K562 (cell line): ENCODE results near the gene CFDP1. TPM values are rescaled to one million over a fixed set of nuclear protein-coding genes. Genes with fewer than 3 reads are reported as not detected.

Source experiments
- CTCF ChIP-seq, 3 experiments: IDR thresholded peaks in 2 of 3; conservative IDR thresholded peaks in 1 of 3; 2 replicates each; pipeline ENCODE4 v1.5.1; 2011 to 2012; ENCODE audit warnings: low read length in 3 of 3, mild to moderate bottlenecking in 3 of 3, control low read depth in 2 of 3, improper control_type of control experiment in 1 of 3, inconsistent platforms in 1 of 3, low read depth in 1 of 3, mixed read lengths in 1 of 3, moderate library complexity in 1 of 3; ENCODE audit not compliant: insufficient read depth in 2 of 3
- GABPB2 ChIP-seq: fragments of 250-450 bp; sonication (Bioruptor Pico); conservative IDR thresholded peaks from 2 replicates; pipeline ENCODE4 v1.5.1; 2021; ENCODE audit warnings: mild to moderate bottlenecking
- POLR3G ChIP-seq: IDR thresholded peaks from 2 replicates; pipeline ENCODE4 v1.6.1; 2011; ENCODE audit not compliant: insufficient read length, insufficient replicate concordance; ENCODE audit errors: extremely low read depth
- PRPF4 ChIP-seq: fragments of 200-400 bp; formaldehyde crosslinking; IDR thresholded peaks from one replicate; pipeline ENCODE4 v1.6.1; 2017; ENCODE audit warnings: low read length, low read depth, mild to moderate bottlenecking; ENCODE audit not compliant: insufficient read depth, poor library complexity, severe bottlenecking
- ZFX ChIP-seq: sonication (generic); formaldehyde crosslinking; IDR thresholded peaks from 2 replicates; pipeline ENCODE4 v1.8.0; 2022; ENCODE audit warnings: mild to moderate bottlenecking, missing genetic modification reagents, moderate library complexity
- ZNF121 ChIP-seq: sonication (generic); formaldehyde crosslinking; conservative IDR thresholded peaks from 2 replicates; pipeline ENCODE4 v1.8.0; 2022; ENCODE audit warnings: missing genetic modification reagents
- ZNF785 ChIP-seq: fragments of 250-450 bp; sonication (Bioruptor Pico); IDR thresholded peaks from 2 replicates; pipeline ENCODE4 v1.4.0; 2020; ENCODE audit warnings: mild to moderate bottlenecking
- ZZZ3 ChIP-seq: fragments of 450-650 bp; IDR thresholded peaks from 2 replicates; pipeline ENCODE4 v1.6.1; 2016; ENCODE audit warnings: antibody characterized with exemption, mild to moderate bottlenecking, moderate library complexity
- polyA plus RNA-seq, 8 experiments: library from polyadenylated mRNA; depleted of rRNA in 4 of 8; stranded (reverse) in 5 of 8; unstranded in 3 of 8; fragments of >200 nt; fragmentation: Nextera tagmentation in 2 of 8; fragmentation: Illumina TruSeq in 1 of 8; extraction: Ambion mirVana in 2 of 8; extraction: Trizol in 1 of 8; gene quantifications; 2 replicates each; pipeline versions ENCODE4 v1.2.1 to v1.2.3, GENCODE V29; 2011 to 2014; ENCODE audit warnings: inconsistent platforms in 1 of 8, missing spikeins in 1 of 8
- total RNA-seq, 7 experiments: library from RNA; depleted of rRNA in 6 of 7; stranded (reverse); fragments of >200 nt in 6 of 7; fragmentation: Illumina TruSeq in 2 of 7; extraction: Trizol in 2 of 7; gene quantifications; 2 replicates each; pipeline versions ENCODE4 v1.2.1 to v1.2.3, GENCODE V29; 2011 to 2021; ENCODE audit warnings: low replicate concordance in 1 of 7

CFDP1 gene
- total and polyA plus RNA-seq, 9 of the 15 experiments (the other 6 are each of a cell fraction or from before 2014, with no cell fraction given): 31.5 to 78.4 (median 61.7) TPM

- no peak for TF ChIP-seq CTCF (IDR thresholded peaks at IDR 0.05 in 2 of 3, conservative IDR thresholded peaks at IDR 0.05 in 1 of 3; ENCODE audit: insufficient read depth in 2 of 3, low read depth in 1 of 3, low read length in 3 of 3)
- TF ChIP-seq PRPF4: no peak
- TF ChIP-seq ZNF785 (CRISPR knock-in tag): no peak
- TF ChIP-seq GABPB2 (CRISPR knock-in tag): no peak
- no peak for TF ChIP-seq ZNF121 (CRISPR knock-in tag)
- no peak for TF ChIP-seq ZFX
- no peak for TF ChIP-seq ZZZ3
- TF ChIP-seq POLR3G: no peak
These were observed 55.4 kb downstream of the CFDP1 start (continued) for GRCh38 chr16:75377729-75378386.
